H9 (cell line): Measurements from ENCODE around the gene NCCRP1. TPM values are rescaled to one million over a fixed set of nuclear protein-coding genes. Genes with fewer than 3 reads are reported as not detected.

Source experiments
- DNase-seq: peaks from one replicate; pipeline ENCODE4 v3.0.0-alpha.2; 2017
- H2AFZ ChIP-seq: one replicate; pipeline ENCODE4 v1.6.1; 2013; ENCODE audit warnings: mild to moderate bottlenecking, low read length, control low read depth, moderate library complexity
- H2AK5ac ChIP-seq: 2 replicates; pipeline ENCODE4 v1.6.1; 2013; ENCODE audit warnings: low read length, control low read depth, mixed read lengths; ENCODE audit not compliant: insufficient read length
- H2BK120ac ChIP-seq: one replicate; pipeline ENCODE4 v1.6.1; 2013; ENCODE audit warnings: low read depth, mild to moderate bottlenecking, low read length, control low read depth, inconsistent platforms; ENCODE audit not compliant: poor library complexity, severe bottlenecking
- H2BK12ac ChIP-seq: 2 replicates; pipeline ENCODE4 v1.6.1; 2013; ENCODE audit warnings: low read length, control low read depth, mixed read lengths, low read depth; ENCODE audit not compliant: insufficient read length
- H2BK15ac ChIP-seq: 2 replicates; pipeline ENCODE4 v1.6.1; 2013; ENCODE audit warnings: low read depth, low read length, control low read depth
- H2BK20ac ChIP-seq: one replicate; pipeline ENCODE4 v1.6.1; 2013; ENCODE audit warnings: low read depth, mild to moderate bottlenecking, low read length, control low read depth, inconsistent platforms; ENCODE audit not compliant: poor library complexity, severe bottlenecking
- H2BK5ac ChIP-seq: 2 replicates; pipeline ENCODE4 v1.6.1; 2013; ENCODE audit warnings: low read length, control low read depth, mixed read lengths; ENCODE audit not compliant: insufficient read length
- H3K14ac ChIP-seq: 2 replicates; pipeline ENCODE4 v1.6.1; 2013; ENCODE audit warnings: low read length, control low read depth; ENCODE audit not compliant: insufficient read depth
- H3K18ac ChIP-seq: 2 replicates; pipeline ENCODE4 v1.6.1; 2013; ENCODE audit warnings: low read depth, mild to moderate bottlenecking, mixed read lengths, low read length, control low read depth; ENCODE audit not compliant: insufficient read length
- H3K23ac ChIP-seq: 2 replicates; pipeline ENCODE4 v1.6.1; 2013; ENCODE audit warnings: low read length, control low read depth, mixed read lengths, low read depth; ENCODE audit not compliant: insufficient read length
- H3K23me2 ChIP-seq: 2 replicates; pipeline ENCODE4 v1.6.1; 2013; ENCODE audit warnings: low read depth, mild to moderate bottlenecking, mixed read lengths, low read length, control low read depth; ENCODE audit not compliant: insufficient read length, poor library complexity, severe bottlenecking
- H3K27ac ChIP-seq: 2 replicates; pipeline ENCODE4 v1.5.1; 2013; ENCODE audit warnings: low read length, control low read depth, mixed read lengths, low read depth; ENCODE audit not compliant: insufficient read length
- H3K27me3 ChIP-seq: 2 replicates; pipeline ENCODE4 v1.6.1; 2013; ENCODE audit warnings: low read length, control low read depth, inconsistent platforms; ENCODE audit not compliant: insufficient read depth
- H3K4ac ChIP-seq: 2 replicates; pipeline ENCODE4 v1.6.1; 2013; ENCODE audit warnings: low read depth, mild to moderate bottlenecking, control low read depth, inconsistent platforms, low read length, moderate library complexity
- H3K4me1 ChIP-seq: 2 replicates; pipeline ENCODE4 v1.6.1; 2013; ENCODE audit warnings: low read length, control low read depth, inconsistent platforms; ENCODE audit not compliant: insufficient read depth
- H3K4me2 ChIP-seq: 2 replicates; pipeline ENCODE4 v1.6.1; 2013; ENCODE audit warnings: low read length, control low read depth, mixed read lengths; ENCODE audit not compliant: insufficient read length, insufficient read depth
- H3K56ac ChIP-seq: 2 replicates; pipeline ENCODE4 v1.6.1; 2013; ENCODE audit warnings: low read depth, mild to moderate bottlenecking, mixed read lengths, low read length, control low read depth; ENCODE audit not compliant: insufficient read length
- H3K79me1 ChIP-seq: 2 replicates; pipeline ENCODE4 v1.6.1; 2013; ENCODE audit warnings: low read depth, mild to moderate bottlenecking, moderate library complexity, low read length, control low read depth, inconsistent platforms; ENCODE audit not compliant: insufficient read depth, poor library complexity, severe bottlenecking
- H3K79me2 ChIP-seq: 2 replicates; pipeline ENCODE4 v1.6.1; 2013; ENCODE audit warnings: low read length, control low read depth, inconsistent platforms; ENCODE audit not compliant: insufficient read depth
- H3K9ac ChIP-seq: 2 replicates; pipeline ENCODE4 v1.6.1; 2013; ENCODE audit warnings: low read length, control low read depth, mixed read lengths; ENCODE audit not compliant: insufficient read length; ENCODE audit errors: extremely low read depth
- H3K9me3 ChIP-seq: one replicate; pipeline ENCODE4 v1.6.1; 2013; ENCODE audit warnings: low read depth, low read length, inconsistent platforms; ENCODE audit not compliant: control insufficient read depth
- H3T11ph ChIP-seq: one replicate; pipeline ENCODE4 v1.6.1; 2013; ENCODE audit warnings: mild to moderate bottlenecking, low read length, control low read depth, inconsistent platforms
- H4K20me1 ChIP-seq: one replicate; pipeline ENCODE4 v1.6.1; 2013; ENCODE audit not compliant: control insufficient read depth, insufficient read length, insufficient read depth
- H4K5ac ChIP-seq: 2 replicates; pipeline ENCODE4 v1.6.1; 2013; ENCODE audit warnings: low read depth, mild to moderate bottlenecking, mixed read lengths, low read length, control low read depth; ENCODE audit not compliant: insufficient read length
- H4K8ac ChIP-seq: replicated peaks from 2 replicates; pipeline ENCODE4 v1.6.1; 2013; ENCODE audit warnings: low read length, control low read depth, mixed read lengths, low read depth; ENCODE audit not compliant: insufficient read length
- H4K91ac ChIP-seq: 2 replicates; pipeline ENCODE4 v1.6.1; 2013; ENCODE audit warnings: low read depth, mild to moderate bottlenecking, moderate library complexity, mixed read lengths, low read length, control low read depth; ENCODE audit not compliant: insufficient read length
- H3K27ac Mint-ChIP-seq, 3 experiments: 2 replicates in 2 of 3; 3 replicates in 1 of 3; pipeline ENCODE4 v1.8.0; 2020 to 2021; ENCODE audit warnings: mixed read lengths in 3 of 3, mild to moderate bottlenecking in 1 of 3, moderate library complexity in 1 of 3
- H3K27me3 Mint-ChIP-seq: 2 replicates; pipeline ENCODE4 v1.8.0; 2021; ENCODE audit warnings: low read depth, mild to moderate bottlenecking, moderate library complexity, mixed read lengths
- H3K36me3 Mint-ChIP-seq, 3 experiments: 2 replicates in 2 of 3; 3 replicates in 1 of 3; pipeline ENCODE4 v1.8.0; 2020 to 2021; ENCODE audit warnings: low read depth in 3 of 3, mixed read lengths in 3 of 3; ENCODE audit not compliant: insufficient read depth in 1 of 3
- H3K4me1 Mint-ChIP-seq, 2 experiments: 2 replicates each; pipeline ENCODE4 v1.8.0; 2020; ENCODE audit warnings: mixed read lengths in 2 of 2
- H3K4me3 Mint-ChIP-seq, 2 experiments: 2 replicates in 1 of 2; 3 replicates in 1 of 2; pipeline ENCODE4 v1.8.0; 2020 to 2021; ENCODE audit warnings: mild to moderate bottlenecking in 2 of 2, mixed read lengths in 2 of 2, moderate library complexity in 1 of 2
- H3K9me3 Mint-ChIP-seq, 2 experiments: 2 replicates in 1 of 2; 3 replicates in 1 of 2; pipeline ENCODE4 v1.8.0; 2020; ENCODE audit warnings: mild to moderate bottlenecking in 2 of 2, mixed read lengths in 2 of 2, moderate library complexity in 1 of 2
- CTCF ChIP-seq: fragments of 200-600 bp; sonication (generic); conservative IDR thresholded peaks from 3 replicates; pipeline ENCODE4 v1.8.0; 2021; ENCODE audit warnings: antibody characterized with exemption, mild to moderate bottlenecking
- WGBS: extraction: QIAGEN DNeasy Blood & Tissue Kit; methylation state at CpG from one replicate; pipeline ENCODE4 v1.1.7; 2013; ENCODE audit warnings: missing lambda C conversion rate, low lambda C conversion rate, mixed read lengths; ENCODE audit not compliant: insufficient read length; ENCODE audit errors: extremely low coverage; 5-methylcytosine and 5-hydroxymethylcytosine counted together
- total RNA-seq: library from RNA; stranded (reverse); gene quantifications from 2 replicates; pipeline ENCODE4 v1.2.1, GENCODE V29; 2021

The NCCRP1 gene
- total RNA-seq, 1 experiment from 2014 or later = 1.9 TPM

DNA sequence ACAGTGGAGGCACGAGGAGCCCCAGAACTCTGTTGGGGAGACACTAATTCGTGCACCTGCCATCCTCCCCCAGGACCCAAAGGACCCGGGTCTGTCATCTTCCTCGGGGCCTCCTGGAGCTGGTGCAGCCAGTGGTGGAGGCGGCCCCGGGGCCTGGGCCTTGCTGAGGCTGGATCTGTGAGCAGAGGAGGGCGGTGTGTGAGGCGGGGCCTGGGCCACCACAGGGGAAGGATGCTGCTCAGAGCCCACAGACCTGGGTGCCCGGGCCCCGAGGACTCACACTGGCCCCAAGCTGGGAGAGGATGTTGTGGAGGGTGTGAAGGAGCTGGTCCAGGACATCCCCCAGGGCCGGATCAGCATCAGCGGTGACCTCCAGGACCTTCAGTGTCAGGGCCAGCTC, 39.8 kb downstream of the NCCRP1 start:
- Histone ChIP-seq H2BK120ac (no peak overlapping the region), H3K9ac (no peak overlapping the region), H3K4me2 (no peak overlapping the region), H4K5ac (no peak overlapping the region), H3K79me2 (no peaks in the 10 kb centered on the region), H3K23ac (no peak overlapping the region), H2AFZ (no peak overlapping the region), H4K20me1 (no peaks in the 10 kb centered on the region), H2BK20ac (no peak overlapping the region), H4K91ac (no peak overlapping the region), H3K9me3 (no peaks in the 10 kb centered on the region), H3K4ac (no peak overlapping the region), H3K27me3 (no peaks in the 10 kb centered on the region; the same call in 1 of the 2 replicates), H3K79me1 (no peaks in the 10 kb centered on the region), H3T11ph (no peak overlapping the region), H3K23me2 (no peaks in the 10 kb centered on the region), H2AK5ac (no peak overlapping the region), H2BK12ac (no peak overlapping the region), H3K56ac (no peak overlapping the region), H3K18ac (no peak overlapping the region), H4K8ac (no peak overlapping the region), H3K27ac (no peak overlapping the region), H2BK15ac (no peak overlapping the region), H3K14ac (no peak overlapping the region), H2BK5ac (no peak overlapping the region), H3K4me1 (no peaks in the 10 kb centered on the region)
- Mint-ChIP-seq H3K27me3 (peaks cover 71% of the 10 kb centered on the region), H3K36me3 (no peaks in the 10 kb centered on the region), H3K9me3 (no peaks in the 10 kb centered on the region), H3K27ac (no peak overlapping the region), H3K4me1 (peaks cover 0 to 3% of the 10 kb centered on the region in 2 experiments; a peak in 1 of 4 replicates), H3K4me3 (no peak overlapping the region)
- WGBS = no CpG with 5 or more reads among the region's 12 CpGs
- no peak for DNase-seq
- TF ChIP-seq CTCF = no peak
